Activated CD8-positive, alpha-beta memory T cell treated with anti-CD3 and anti-CD28 coated beads for 4 hours (primary cell): Measurements from ENCODE around the gene MTA1.
A peak's percentile ranks its signal among the peaks of the same experiment; 100 is the strongest.

ENCODE experiments used
- DNase-seq, 2 donors: peaks; one replicate each; pipeline ENCODE4 v3.0.0-alpha.2; 2020; ENCODE audit warnings: low read depth in 2 of 2

Gene MTA1

GRCh38 chr14:105476831-105477659 is 57.4 kb downstream of the MTA1 start:
- no peak for DNase-seq

GRCh38 chr14:105477660-105478397 is 58.2 kb downstream of the MTA1 start:
- DNase-seq = no peak

GRCh38 chr14:105478398-105479251 is 59.0 kb downstream of the MTA1 start:
- DNase-seq = no peak

GRCh38 chr14:105479431-105480158 is 60.0 kb downstream of the MTA1 start:
- no peak for DNase-seq

- no peak for DNase-seq
Measured at GRCh38 chr14:105480199-105480746, 60.6 kb downstream of the MTA1 start.

GRCh38 chr14:105480807-105481801 is 61.5 kb downstream of the MTA1 start:
- peak; percentile 71 to 75 for DNase-seq

- peak; percentile 79 to 87 for DNase-seq
Measured at GRCh38 chr14:105481886-105482457, 62.3 kb downstream of the MTA1 start.

GRCh38 chr14:105482486-105483110 is 63.0 kb downstream of the MTA1 start:
- no peak for DNase-seq

GRCh38 chr14:105483300-105484068 is 63.9 kb downstream of the MTA1 start:
- DNase-seq = no peak

GRCh38 chr14:105484069-105484996 is 64.7 kb downstream of the MTA1 start:
- DNase-seq = no peak

GRCh38 chr14:105484997-105485393 is 65.4 kb downstream of the MTA1 start:
- no peak for DNase-seq

- DNase-seq = no peak
Measured at GRCh38 chr14:105485739-105486162, 66.1 kb downstream of the MTA1 start.

- DNase-seq = no peak
Measured at GRCh38 chr14:105486163-105486973, 66.7 kb downstream of the MTA1 start, which contains the start of gene CRIP1. TSS of gene CRIP1 (plus strand) at chr14:105486886. CDS start at chr14:105487260, 374 bp downstream.

GRCh38 chr14:105486974-105487448 is 67.4 kb downstream of the MTA1 start:
- no peak for DNase-seq

- DNase-seq = no peak
Measured at GRCh38 chr14:105487449-105487985, 67.9 kb downstream of the MTA1 start.
